ENCODE data around the gene DLK1. TPM values are rescaled to one million over a fixed set of nuclear protein-coding genes. Genes with fewer than 3 reads are reported as not detected.

The DLK1 gene
- total and polyA plus RNA-seq, 7 donors: 0.36 to 1.2 (median 0.46) TPM; not detected in 4

GRCh38 chr14:100719976-100720520, 6.6 kb upstream of the DLK1 start:
- intact Hi-C loops (cut with DNase I): no loop called here
- Histone ChIP-seq H3K4me3 (no peak overlapping the region), H3K36me3 (no peaks in the 10 kb centered on the region), H3K9me3 (no peaks in the 10 kb centered on the region), H3K27me3 (peaks cover 0 to 29% (median 5%) of the 10 kb centered on the region in 3 donors), H3K27ac (no peak overlapping the region), H3K4me1 (no peaks in the 10 kb centered on the region)
- TF ChIP-seq CTCF (IDR thresholded peaks at IDR 0.05) (no peak), EP300 (IDR thresholded peaks at IDR 0.05) (no peak), POLR2A (IDR thresholded peaks at IDR 0.05) (no peak), POLR2AphosphoS5 (IDR thresholded peaks at IDR 0.05) (no peak)
- no peak for DNase-seq
- 58 to 79% methylated on average over 13 of the region's 13 CpGs for WGBS, 2 donors

- H3K9me3 ChIP-seq: no peaks in the 10 kb centered on the region
- TF ChIP-seq POLR2AphosphoS5 (IDR thresholded peaks at IDR 0.05) (no peak), CTCF (IDR thresholded peaks at IDR 0.05) (no peak), EP300 (IDR thresholded peaks at IDR 0.05) (no peak), POLR2A (IDR thresholded peaks at IDR 0.05) (no peak)
- no peak for DNase-seq
- 67 to 78% methylated on average over 5 of the region's 5 CpGs for WGBS, 2 donors
- no peaks in the 10 kb centered on the region for H3K36me3 ChIP-seq
- H3K27me3 ChIP-seq: peaks cover 4 to 45% (median 11%) of the 10 kb centered on the region in 3 donors
- H3K4me3 ChIP-seq: no peak overlapping the region
- H3K27ac ChIP-seq: no peak overlapping the region
- H3K4me1 ChIP-seq: no peaks in the 10 kb centered on the region
- intact Hi-C loops (cut with DNase I): no loop called here
These were observed 5.1 kb upstream of the DLK1 start for GRCh38 chr14:100721568-100721967.

GRCh38 chr14:100722367-100722766, 4.3 kb upstream of the DLK1 start:
- no peak for DNase-seq
- no peaks in the 10 kb centered on the region for H3K9me3 ChIP-seq
- H3K4me3 ChIP-seq: no peak overlapping the region
- peaks cover 12 to 53% (median 18%) of the 10 kb centered on the region in 3 donors for H3K27me3 ChIP-seq
- 68 to 86% methylated on average over 5 of the region's 5 CpGs for WGBS, 2 donors
- intact Hi-C loops (cut with DNase I): no loop called here
- H3K27ac ChIP-seq: no peak overlapping the region
- TF ChIP-seq POLR2AphosphoS5 (IDR thresholded peaks at IDR 0.05): no peak
- TF ChIP-seq CTCF (IDR thresholded peaks at IDR 0.05): no peak
- no peak for TF ChIP-seq POLR2A (IDR thresholded peaks at IDR 0.05)
- TF ChIP-seq EP300 (IDR thresholded peaks at IDR 0.05): no peak
- H3K36me3 ChIP-seq: no peaks in the 10 kb centered on the region
- H3K4me1 ChIP-seq: no peaks in the 10 kb centered on the region

DNA sequence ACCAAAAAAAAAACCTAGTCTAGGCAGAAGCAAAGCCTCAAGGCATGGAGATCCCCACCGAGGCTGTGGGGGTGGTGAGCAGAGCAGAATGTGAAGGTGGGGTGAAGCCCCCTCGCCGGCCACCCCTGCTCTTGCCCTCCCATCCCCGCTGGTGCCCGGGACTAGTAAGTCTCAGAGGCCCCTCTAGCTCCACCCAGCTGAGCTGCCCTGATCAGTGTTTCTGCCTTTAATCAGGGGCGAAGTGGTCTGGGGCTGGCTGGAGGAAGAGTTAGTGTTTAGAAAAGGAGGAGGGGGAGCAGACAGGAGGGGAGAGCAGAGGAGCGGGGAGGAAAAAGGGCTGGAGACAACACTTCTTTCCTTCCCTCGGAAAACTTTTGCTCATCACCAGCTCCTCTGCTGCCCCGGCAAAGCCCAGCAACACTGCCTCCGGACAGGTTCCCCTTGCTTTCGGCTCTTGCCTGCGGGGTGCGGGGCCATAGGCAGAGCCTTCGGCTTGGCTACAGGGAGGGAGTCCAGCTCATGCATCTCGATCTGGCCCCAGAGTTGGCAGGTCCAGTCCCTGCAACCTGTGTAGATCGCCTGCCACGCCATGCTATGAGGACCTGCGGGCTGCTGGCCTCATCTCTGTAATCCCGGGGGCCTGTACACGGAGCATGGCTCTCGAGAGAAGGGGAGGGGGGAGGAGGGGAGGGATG, 3.4 kb upstream of the DLK1 start:
- intact Hi-C loops (cut with DNase I): no loop called here
- no peaks in the 10 kb centered on the region for H3K36me3 ChIP-seq
- no peak for TF ChIP-seq CTCF (IDR thresholded peaks at IDR 0.05)
- TF ChIP-seq EP300 (IDR thresholded peaks at IDR 0.05): no peak
- TF ChIP-seq POLR2A (IDR thresholded peaks at IDR 0.05): no peak
- no peak for TF ChIP-seq POLR2AphosphoS5 (IDR thresholded peaks at IDR 0.05)
- no peaks in the 10 kb centered on the region for H3K4me1 ChIP-seq
- H3K27me3 ChIP-seq: peaks cover 12 to 62% (median 27%) of the 10 kb centered on the region in 3 donors
- no peak for DNase-seq
- 44 to 61% methylated on average over 21 of the region's 21 CpGs for WGBS, 2 donors
- no peak overlapping the region for H3K27ac ChIP-seq
- no peaks in the 10 kb centered on the region for H3K9me3 ChIP-seq
- H3K4me3 ChIP-seq: no peak overlapping the region

All from sigmoid colon (tissue), 7 donors.